Stimulated activated CD4-positive, alpha-beta T cell treated with anti-CD3 and anti-CD28 coated beads, TNF-alpha, amount 100 ng/mL, for 24 hours (primary cell): ENCODE measurements around the gene COPZ2.

ENCODE experiments used
- DNase-seq, 3 experiments: peaks; one replicate each; pipeline ENCODE4 v3.0.0-alpha.2; 2020; ENCODE audit warnings: low read depth in 3 of 3

Gene COPZ2

DNA sequence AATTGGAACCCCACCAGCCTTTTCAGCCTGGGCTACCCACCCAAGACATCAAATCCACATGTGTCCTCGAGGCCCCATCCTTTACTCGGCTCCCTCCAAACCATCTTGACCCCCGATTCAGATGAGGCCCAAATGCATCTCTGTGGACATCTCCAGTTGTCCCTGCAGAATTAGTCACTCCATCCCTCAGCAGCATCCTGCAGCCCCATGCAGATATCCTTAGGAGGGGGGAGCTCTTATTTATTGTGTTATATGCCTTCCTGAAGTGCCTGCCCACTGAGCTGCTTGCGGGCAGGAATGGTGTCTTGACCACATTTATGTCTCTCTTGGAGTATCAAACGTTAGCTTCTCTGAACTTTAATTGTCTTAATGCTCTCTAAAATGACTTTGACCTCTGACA lies 51.1 kb downstream of the COPZ2 start:
- DNase-seq = no peak

DNA sequence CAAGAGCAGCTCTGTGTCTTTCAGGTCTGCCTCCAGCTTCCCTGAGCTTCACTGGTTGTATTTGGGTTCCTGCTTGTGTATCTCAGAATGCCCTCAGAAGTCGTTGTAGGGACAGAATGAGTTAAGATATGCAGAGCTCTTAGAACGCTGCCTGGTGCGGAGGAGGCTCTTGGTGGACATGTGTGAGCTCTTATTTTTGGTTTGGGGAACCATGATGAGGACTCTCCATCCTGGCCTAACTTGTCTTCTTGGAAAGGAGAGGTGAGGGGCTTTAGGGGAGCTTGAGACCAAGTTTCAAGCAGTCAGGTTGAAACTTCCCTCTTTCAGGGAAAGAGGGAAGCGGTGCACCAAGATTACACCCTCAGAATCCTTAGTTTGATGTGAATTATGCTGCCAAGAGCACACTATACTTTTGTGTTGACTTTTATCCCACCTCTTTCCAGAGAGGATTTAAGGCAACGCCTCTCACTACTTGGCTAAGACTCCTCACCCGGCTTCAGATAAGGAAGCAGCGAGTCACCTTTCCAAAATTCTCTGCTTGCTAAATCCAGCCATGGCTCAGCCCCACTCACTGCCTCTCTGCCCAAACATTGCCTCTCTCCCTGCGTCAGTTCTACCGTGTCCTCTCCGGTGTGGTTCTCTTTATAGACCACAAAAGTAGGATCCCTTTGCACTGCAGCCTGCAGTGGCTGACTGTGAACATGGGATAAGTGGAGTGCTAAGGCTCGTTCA lies 53.9 kb downstream of the COPZ2 start:
- DNase-seq = no peak

DNA sequence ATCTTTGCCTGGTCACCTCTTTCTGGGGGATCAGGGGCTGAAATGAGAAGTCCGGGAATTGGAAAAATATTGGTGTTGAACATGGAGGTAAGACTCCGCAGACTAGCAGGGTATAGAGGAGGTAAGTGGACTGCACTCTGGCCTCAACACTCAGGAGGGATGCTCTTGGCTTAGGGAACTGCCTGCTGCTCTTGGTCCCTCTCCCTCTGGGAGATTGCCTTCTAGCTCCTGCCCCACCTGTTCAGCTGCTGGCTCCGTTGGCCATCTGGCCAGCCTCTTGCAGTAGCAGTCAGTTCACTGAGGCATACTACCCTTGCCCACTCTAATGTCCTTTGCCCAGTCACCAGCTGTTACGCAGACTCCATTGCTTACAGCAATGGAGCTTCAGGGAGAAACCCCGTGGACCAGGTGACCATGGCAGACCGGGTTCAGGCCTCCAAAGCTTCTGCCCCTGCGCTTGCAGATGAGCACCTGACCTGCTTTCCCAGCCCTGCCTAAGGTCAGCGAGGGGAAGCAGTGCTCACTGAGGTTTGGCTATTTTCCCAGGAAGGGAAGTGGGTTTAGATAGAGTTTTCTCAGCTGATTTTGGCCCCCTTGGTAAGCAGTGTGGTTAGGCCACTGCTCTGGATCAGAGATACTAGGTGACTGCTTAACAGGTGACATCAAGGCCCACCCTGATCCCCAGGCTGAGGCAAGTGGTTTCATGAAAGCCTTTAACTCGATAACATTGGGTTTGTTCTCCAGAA lies 54.8 kb downstream of the COPZ2 start:
- no peak for DNase-seq

DNA sequence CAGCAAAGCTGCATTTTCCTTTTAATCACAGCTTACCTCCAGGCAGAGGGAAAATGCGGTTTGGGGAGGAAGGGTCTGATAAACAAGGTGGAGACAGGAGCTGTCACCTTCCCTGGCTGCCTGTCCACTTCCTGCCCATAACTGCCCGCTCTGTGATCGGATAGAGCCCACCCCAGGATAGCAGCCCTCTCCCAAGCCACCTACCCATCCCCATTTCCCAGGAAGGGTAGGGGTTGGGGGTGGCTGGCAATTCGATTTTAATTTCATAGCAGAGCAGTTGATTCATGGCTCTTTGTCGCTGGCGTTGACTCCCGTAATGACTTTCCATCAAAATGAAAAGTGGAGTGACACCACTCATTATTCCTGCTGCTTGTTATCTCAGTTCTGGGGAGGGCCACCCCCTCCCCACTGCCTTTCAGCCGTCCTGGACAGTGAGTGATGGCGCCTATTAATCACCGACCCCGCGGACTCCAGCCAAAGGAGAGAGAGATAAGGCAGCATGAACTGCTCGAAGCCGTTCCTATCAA lies 55.4 kb downstream of the COPZ2 start:
- DNase-seq = no peak

DNA sequence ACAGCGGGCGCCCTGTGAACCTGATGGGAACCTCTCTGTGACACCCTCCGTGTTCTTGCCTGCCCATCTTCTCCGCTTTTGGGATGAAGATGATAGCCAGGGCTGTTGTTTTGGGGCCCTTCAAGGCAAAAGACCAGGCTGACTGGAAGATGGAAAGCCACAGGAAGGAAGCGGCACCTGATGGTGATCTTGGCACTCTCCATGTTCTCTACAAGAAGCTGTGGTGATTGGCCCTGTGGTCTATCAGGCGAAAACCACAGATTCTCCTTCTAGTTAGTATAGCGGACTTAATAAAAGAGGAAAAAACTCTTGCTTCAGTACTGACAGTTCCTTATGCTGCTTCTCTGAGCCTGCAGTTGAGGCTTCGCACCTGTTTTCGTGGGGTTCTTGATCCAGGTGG lies 56.1 kb downstream of the COPZ2 start:
- DNase-seq = no peak

DNA sequence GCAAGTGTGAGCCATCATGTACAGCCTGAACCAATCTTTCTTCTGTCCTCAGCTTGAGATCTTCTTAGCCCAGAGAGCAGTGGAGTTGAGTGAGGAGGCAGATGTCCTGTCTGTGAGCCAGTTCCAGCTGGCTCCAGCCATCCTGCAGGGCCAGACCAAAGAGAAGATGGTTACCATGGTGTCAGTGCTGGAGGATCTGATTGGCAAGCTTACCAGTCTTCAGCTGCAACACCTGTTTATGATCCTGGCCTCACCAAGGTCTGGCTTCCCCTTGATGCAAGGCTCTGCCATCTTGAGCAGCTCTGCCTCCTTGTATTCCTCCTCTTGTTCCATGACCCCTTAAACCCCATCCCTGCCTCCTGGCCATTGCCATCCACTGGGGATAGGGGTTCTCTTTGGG lies 57.1 kb downstream of the COPZ2 start:
- DNase-seq = no peak

DNA sequence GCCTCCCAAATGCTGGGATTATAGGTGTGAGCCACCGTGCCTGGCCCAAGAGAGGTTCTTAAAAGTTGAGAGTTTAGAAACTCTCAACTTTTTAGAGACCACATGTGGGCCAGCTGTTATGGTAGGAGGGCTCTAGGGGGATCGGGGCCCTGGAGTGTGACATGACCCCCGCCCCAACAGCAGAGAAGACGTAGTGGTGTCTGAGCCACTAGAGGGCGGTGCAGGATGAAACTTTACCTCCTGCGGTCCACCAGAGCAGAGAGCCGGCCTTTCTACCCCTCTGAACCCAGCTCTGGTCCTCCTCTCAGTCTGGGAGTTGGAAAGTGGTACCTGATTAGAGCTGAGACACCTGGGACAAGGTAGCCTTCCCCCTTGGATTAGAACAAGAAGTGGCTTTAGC lies 59.3 kb downstream of the COPZ2 start:
- DNase-seq = peak in 2 of 3 experiments; percentile 9 to 28
